Immature natural killer cell (primary cell): Measurements from ENCODE around the gene FMN2. TPM values are rescaled to one million over a fixed set of nuclear protein-coding genes. Genes with fewer than 3 reads are reported as not detected.
"Not testable (repeated sequence)": the region's sequence is repeated elsewhere in the genome, so short reads cannot be mapped to it uniquely, and the experiment has no call there.

Experiments used
- DNase-seq, 3 donors: peaks; one replicate each; pipeline ENCODE4 v3.0.0; 2022; ENCODE audit warnings: mixed read lengths in 1 of 3
- H3K27ac Mint-ChIP-seq, 6 donors: one replicate each; pipeline ENCODE4 v1.8.0; 2020; ENCODE audit warnings: mixed read lengths in 6 of 6, mild to moderate bottlenecking in 5 of 6, inconsistent platforms in 4 of 6, moderate library complexity in 3 of 6
- H3K27me3 Mint-ChIP-seq, 3 donors: one replicate each; pipeline ENCODE4 v1.8.0; 2020 to 2021; ENCODE audit warnings: low read depth in 3 of 3, mild to moderate bottlenecking in 3 of 3, mixed read lengths in 3 of 3, moderate library complexity in 3 of 3, inconsistent platforms in 1 of 3
- H3K36me3 Mint-ChIP-seq, 3 donors: one replicate each; pipeline ENCODE4 v1.8.0; 2020; ENCODE audit warnings: mixed read lengths in 3 of 3, inconsistent platforms in 2 of 3, mild to moderate bottlenecking in 2 of 3
- H3K4me1 Mint-ChIP-seq, 2 donors: one replicate each; pipeline ENCODE4 v1.8.0; 2020; ENCODE audit warnings: inconsistent platforms in 2 of 2, mild to moderate bottlenecking in 2 of 2, mixed read lengths in 2 of 2, moderate library complexity in 1 of 2
- H3K4me3 Mint-ChIP-seq, 5 donors: one replicate each; pipeline ENCODE4 v1.8.0; 2020; ENCODE audit warnings: mild to moderate bottlenecking in 5 of 5, mixed read lengths in 5 of 5, inconsistent platforms in 3 of 5, moderate library complexity in 3 of 5
- H3K9me3 Mint-ChIP-seq, 6 donors: one replicate each; pipeline ENCODE4 v1.8.0; 2020; ENCODE audit warnings: mild to moderate bottlenecking in 6 of 6, mixed read lengths in 6 of 6, inconsistent platforms in 4 of 6, moderate library complexity in 3 of 6
- polyA plus RNA-seq, 3 donors: library from polyadenylated mRNA; unstranded; fragments of 300-500 nt; fragmentation: Illumina TruSeq; gene quantifications; one replicate each; pipeline ENCODE4 v1.2.3, GENCODE V29; 2021

Gene FMN2
- polyA plus RNA-seq, 3 donors from 2014 or later, result not detected

GRCh38 chr1:240312872-240313271 lies 221.2 kb downstream of the FMN2 start:
- no peaks in the 10 kb centered on the region for H3K36me3 Mint-ChIP-seq
- no peaks in the 10 kb centered on the region for H3K27me3 Mint-ChIP-seq
- no peak overlapping the region for H3K4me3 Mint-ChIP-seq
- no peak overlapping the region for H3K27ac Mint-ChIP-seq
- H3K9me3 Mint-ChIP-seq, result peaks cover 0 to 6% (median 0%) of the 10 kb centered on the region in 6 donors
- DNase-seq, result no peak
- H3K4me1 Mint-ChIP-seq, result no peaks in the 10 kb centered on the region

- Mint-ChIP-seq H3K27ac (no peak overlapping the region), H3K4me3 (no peak overlapping the region), H3K9me3 (peaks cover 0 to 17% (median 0%) of the 10 kb centered on the region in 6 donors), H3K4me1 (no peaks in the 10 kb centered on the region), H3K27me3 (no peaks in the 10 kb centered on the region), H3K36me3 (no peaks in the 10 kb centered on the region)
- DNase-seq, result no peak
These were observed 223.4 kb downstream of the FMN2 start for GRCh38 chr1:240314845-240315801.

DNA sequence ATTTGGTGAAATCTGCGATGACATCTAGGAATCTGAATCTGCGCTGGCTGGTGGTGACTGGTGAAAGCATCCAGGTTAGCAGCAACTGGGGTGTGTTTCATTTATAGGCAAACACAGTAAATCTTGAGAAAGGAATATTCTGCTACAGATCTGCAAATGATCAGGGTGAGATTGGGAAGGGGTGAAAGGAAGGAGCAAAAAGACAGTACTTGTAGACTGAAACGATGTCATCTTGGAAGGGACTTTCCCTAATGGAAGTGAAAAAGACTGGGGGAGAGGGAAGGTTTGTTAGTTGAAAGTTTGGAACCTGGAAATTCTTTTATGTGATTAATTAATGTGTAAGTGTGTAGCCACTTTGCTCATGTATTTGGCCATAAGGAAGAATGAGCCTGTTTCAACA lies 228.3 kb downstream of the FMN2 start:
- H3K27ac Mint-ChIP-seq, result no peak overlapping the region
- no peaks in the 10 kb centered on the region for H3K36me3 Mint-ChIP-seq
- peaks cover 0 to 2% (median 2%) of the 10 kb centered on the region in 3 donors for H3K27me3 Mint-ChIP-seq
- H3K9me3 Mint-ChIP-seq, result peaks cover 0 to 28% (median 6%) of the 10 kb centered on the region in 6 donors
- no peak overlapping the region for H3K4me3 Mint-ChIP-seq
- DNase-seq, result no peak
- no peaks in the 10 kb centered on the region for H3K4me1 Mint-ChIP-seq

DNA sequence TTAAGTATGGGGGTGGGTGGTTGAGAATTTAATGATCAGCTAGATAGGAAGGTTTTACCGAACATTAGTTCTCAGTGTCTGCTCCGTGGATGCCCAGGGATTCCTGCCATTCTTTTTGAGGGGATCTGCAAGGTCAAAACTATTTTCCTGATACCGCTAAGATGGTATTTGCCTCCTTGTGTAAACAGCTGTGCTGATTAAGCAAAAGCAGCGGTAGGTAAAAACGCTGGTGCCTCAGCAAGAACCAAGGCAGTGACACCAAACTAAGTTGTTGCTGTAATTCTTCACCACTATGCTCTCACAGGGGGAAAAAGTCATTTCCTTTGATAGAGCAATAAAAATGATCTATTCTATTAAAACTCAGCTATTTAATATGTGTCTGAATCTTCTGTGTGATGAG lies 229.0 kb downstream of the FMN2 start:
- H3K27ac Mint-ChIP-seq, result no peak overlapping the region
- no peak for DNase-seq
- H3K4me1 Mint-ChIP-seq, result no peaks in the 10 kb centered on the region
- peaks cover 0 to 28% (median 6%) of the 10 kb centered on the region in 6 donors for H3K9me3 Mint-ChIP-seq
- H3K27me3 Mint-ChIP-seq, result peaks cover 0 to 2% (median 2%) of the 10 kb centered on the region in 3 donors
- no peak overlapping the region for H3K4me3 Mint-ChIP-seq
- no peaks in the 10 kb centered on the region for H3K36me3 Mint-ChIP-seq

DNA sequence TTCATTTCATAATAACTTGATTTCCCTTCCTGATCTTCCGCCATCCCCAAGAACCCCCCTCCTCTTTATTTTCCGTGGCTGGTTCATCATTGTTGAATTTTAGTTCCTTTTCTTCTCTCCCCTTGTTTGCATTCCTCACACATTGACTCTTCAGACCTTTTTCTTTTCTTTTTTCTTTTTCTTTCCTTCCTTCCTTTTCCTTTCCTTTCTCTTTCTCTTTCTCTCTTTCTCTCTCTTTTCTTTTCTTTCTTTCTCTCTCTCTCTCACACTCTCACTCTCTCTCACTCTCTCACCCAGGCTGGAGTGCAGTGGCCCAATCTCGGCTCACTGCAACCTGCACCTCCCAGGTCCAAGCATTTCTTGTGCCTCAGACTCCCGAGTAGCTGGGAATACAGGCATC lies 231.3 kb downstream of the FMN2 start:
- H3K4me1 Mint-ChIP-seq, result no peaks in the 10 kb centered on the region
- no peaks in the 10 kb centered on the region for H3K36me3 Mint-ChIP-seq
- DNase-seq, result no peak
- H3K27ac Mint-ChIP-seq, result no peak overlapping the region
- no peak overlapping the region for H3K4me3 Mint-ChIP-seq
- peaks cover 0 to 2% (median 2%) of the 10 kb centered on the region in 3 donors for H3K27me3 Mint-ChIP-seq
- H3K9me3 Mint-ChIP-seq, result peaks cover 0 to 22% (median 8%) of the 10 kb centered on the region in 6 donors

DNA sequence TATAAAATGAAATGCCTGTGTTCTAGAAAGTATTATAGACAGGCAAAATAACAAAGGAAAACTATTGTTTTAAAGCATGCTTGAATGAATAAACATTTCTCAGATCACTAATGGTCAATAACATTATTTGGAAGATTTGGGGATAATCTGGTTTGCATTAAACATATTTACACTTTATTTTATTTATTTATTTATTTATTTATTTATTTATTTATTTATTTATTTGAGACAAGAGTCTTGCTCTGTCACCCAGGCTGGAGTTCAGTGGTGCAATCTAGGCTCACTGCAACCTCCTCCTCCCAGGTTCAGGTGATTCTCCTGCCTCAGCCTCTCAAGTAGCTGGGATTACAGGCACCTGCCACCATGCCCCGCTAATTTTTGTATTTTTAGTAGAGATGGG lies 236.7 kb downstream of the FMN2 start:
- H3K27ac Mint-ChIP-seq, H3K4me1 Mint-ChIP-seq, H3K4me3 Mint-ChIP-seq, DNase-seq, H3K36me3 Mint-ChIP-seq, H3K27me3 Mint-ChIP-seq: not testable (repeated sequence)
- H3K9me3 Mint-ChIP-seq, result peaks cover 0 to 12% (median 4%) of the 10 kb centered on the region in 6 donors

- H3K4me1 Mint-ChIP-seq, result no peaks in the 10 kb centered on the region
- H3K4me3 Mint-ChIP-seq, result no peak overlapping the region
- no peak overlapping the region for H3K27ac Mint-ChIP-seq
- H3K9me3 Mint-ChIP-seq, result peaks cover 0 to 5% (median 0%) of the 10 kb centered on the region in 6 donors
- peaks cover 0 to 2% (median 0%) of the 10 kb centered on the region in 3 donors for H3K27me3 Mint-ChIP-seq
- no peaks in the 10 kb centered on the region for H3K36me3 Mint-ChIP-seq
- DNase-seq, result no peak
These were observed 237.8 kb downstream of the FMN2 start for GRCh38 chr1:240329443-240329842.

DNA sequence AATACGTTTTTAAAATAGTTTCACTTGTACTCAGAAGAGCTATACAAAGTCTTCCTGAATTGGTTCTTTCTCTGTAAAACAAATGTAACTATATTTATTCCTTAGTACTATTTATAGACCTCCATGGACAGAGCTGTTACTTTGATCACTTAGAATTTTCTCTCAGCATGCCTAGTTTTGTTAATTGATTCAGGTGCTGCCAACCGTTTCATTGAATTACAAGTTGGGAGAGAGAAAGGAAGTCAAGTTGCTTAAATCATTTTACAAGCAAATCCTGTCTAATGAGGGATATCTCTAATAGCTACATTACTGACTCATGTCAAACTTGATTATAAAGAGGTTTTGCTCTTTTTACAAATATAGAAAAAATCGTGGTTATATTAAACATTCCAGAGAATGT lies 241.0 kb downstream of the FMN2 start:
- no peaks in the 10 kb centered on the region for H3K36me3 Mint-ChIP-seq

DNA sequence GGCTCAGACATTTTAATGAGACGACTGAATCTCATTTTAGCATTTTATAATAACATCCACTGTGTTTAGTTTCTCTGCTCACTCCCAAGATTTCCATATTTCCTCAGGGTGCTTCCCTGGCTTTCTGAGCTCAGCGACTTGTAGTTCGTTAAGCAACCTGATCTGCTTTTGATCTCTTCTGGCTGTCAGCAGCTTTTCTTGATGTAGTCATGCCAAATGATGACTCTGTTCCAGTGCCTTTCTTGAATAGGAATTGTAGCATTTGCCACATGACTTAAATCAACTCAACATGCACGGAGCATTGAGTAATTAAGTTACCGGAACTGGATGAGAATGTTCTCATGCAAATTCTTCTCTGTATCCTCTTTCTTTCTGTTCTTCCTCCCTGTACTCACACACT lies 246.1 kb downstream of the FMN2 start:
- H3K27ac Mint-ChIP-seq, result no peak overlapping the region
- H3K4me1 Mint-ChIP-seq, result no peaks in the 10 kb centered on the region
- DNase-seq, result no peak
- H3K27me3 Mint-ChIP-seq, result peaks cover 0 to 3% (median 0%) of the 10 kb centered on the region in 3 donors
- H3K9me3 Mint-ChIP-seq, result peaks cover 0 to 4% (median 0%) of the 10 kb centered on the region in 6 donors
- H3K36me3 Mint-ChIP-seq, result no peaks in the 10 kb centered on the region
- H3K4me3 Mint-ChIP-seq, result no peak overlapping the region

More for the DNA sequence above, 241.0 kb downstream of the FMN2 start:
- Mint-ChIP-seq H3K4me1 (no peaks in the 10 kb centered on the region), H3K27me3 (peaks cover 0 to 2% (median 0%) of the 10 kb centered on the region in 3 donors), H3K9me3 (no peaks in the 10 kb centered on the region), H3K4me3 (no peak overlapping the region), H3K27ac (no peak overlapping the region)
- no peak for DNase-seq

DNA sequence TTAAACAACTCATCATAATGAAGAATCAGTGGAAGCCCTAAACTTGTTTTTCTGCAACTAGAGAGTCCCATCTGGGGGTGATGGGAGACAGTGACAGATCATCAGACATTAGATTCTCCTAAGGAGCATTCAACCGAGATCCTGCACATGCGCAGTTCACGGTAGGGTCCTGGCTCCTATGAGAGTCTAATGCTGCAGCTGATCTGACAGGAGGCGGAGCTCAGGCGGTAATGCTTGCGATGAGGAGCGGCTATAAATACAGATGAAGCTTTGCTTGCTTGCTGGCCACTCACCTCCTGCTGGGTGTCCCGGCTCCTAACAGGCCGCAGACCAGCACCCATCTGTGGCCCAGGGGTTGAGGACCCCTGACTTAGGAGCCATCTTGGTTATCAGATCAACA lies 247.2 kb downstream of the FMN2 start:
- H3K27me3 Mint-ChIP-seq, result peaks cover 0 to 3% (median 3%) of the 10 kb centered on the region in 3 donors
- no peak overlapping the region for H3K4me3 Mint-ChIP-seq
- DNase-seq, result no peak

DNA sequence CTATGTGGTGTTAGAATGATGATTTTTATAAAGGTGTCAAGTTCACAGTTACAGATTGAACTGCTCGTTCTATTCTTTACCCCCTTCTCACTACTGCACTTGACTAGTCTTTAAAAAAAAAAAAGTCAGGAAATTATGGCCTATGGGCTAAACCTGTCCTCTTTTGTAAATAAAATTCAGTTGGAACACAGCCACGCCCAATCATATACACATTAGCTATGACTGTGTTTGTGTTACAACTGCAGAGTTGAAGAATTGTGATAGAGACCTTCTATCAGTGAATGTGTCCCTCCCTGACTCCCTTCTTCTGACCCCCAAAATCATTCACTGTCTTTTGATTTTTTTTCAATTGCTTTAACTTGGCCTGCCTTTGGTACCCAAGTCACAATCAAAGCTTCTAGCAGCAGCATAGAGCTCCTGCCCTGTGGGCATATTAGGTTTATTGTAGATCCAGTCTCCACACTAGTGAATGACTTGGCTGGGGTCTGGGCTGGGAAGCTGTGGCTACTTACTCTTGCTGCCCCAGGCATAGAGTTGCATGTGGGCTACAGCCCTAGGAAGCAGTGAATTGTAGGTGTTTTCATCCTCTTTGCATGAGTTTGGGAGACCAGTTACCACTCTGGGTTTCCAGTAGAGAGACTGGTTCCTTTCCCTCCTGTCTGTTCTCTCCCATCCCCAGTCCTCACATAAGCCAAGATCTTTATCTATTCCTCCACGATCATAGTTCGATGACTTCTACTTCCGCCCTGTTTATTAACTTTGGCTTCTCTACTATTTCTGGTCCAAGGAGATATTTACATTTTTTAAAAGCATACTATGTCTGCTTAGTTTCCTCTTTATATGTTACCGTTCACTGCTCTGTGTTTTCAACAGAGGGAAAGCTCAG lies 249.9 kb downstream of the FMN2 start:
- H3K4me3 Mint-ChIP-seq, result no peak overlapping the region
- peaks cover 0 to 8% (median 0%) of the 10 kb centered on the region in 6 donors for H3K9me3 Mint-ChIP-seq
- H3K27me3 Mint-ChIP-seq, result peaks cover 0 to 3% (median 3%) of the 10 kb centered on the region in 3 donors
- DNase-seq, result no peak
- H3K27ac Mint-ChIP-seq, result no peak overlapping the region
- H3K4me1 Mint-ChIP-seq, result no peaks in the 10 kb centered on the region
- H3K36me3 Mint-ChIP-seq, result no peaks in the 10 kb centered on the region

More for the DNA sequence above, 247.2 kb downstream of the FMN2 start:
- Mint-ChIP-seq H3K4me1 (no peaks in the 10 kb centered on the region), H3K36me3 (no peaks in the 10 kb centered on the region), H3K9me3 (peaks cover 0 to 6% (median 0%) of the 10 kb centered on the region in 6 donors), H3K27ac (no peak overlapping the region)

DNA sequence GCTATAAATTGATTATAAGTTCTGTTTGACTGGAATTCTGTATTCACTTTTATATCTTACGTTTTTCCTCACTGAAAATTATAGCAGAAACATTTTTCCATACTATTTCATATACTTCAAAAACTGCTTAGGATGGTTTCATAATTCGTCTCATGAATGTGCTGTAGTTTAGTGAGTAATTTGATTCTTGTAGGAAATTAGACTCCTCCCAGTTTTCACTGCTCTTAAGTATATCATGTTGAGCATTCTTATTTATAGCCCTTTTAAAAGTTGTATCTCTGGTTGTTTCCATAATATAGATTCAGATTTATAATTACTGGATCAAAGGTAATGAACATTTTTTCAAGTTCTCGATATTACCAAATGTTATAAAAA lies 250.6 kb downstream of the FMN2 start:
- Mint-ChIP-seq H3K4me1 (no peaks in the 10 kb centered on the region), H3K27ac (no peak overlapping the region), H3K4me3 (no peak overlapping the region), H3K36me3 (no peaks in the 10 kb centered on the region), H3K27me3 (peaks cover 0 to 3% (median 3%) of the 10 kb centered on the region in 3 donors), H3K9me3 (peaks cover 0 to 8% (median 0%) of the 10 kb centered on the region in 6 donors)
- no peak for DNase-seq

- Mint-ChIP-seq H3K4me3 (no peak overlapping the region), H3K27me3 (peaks cover 0 to 3% (median 3%) of the 10 kb centered on the region in 3 donors), H3K4me1 (no peaks in the 10 kb centered on the region), H3K27ac (no peak overlapping the region), H3K36me3 (no peaks in the 10 kb centered on the region), H3K9me3 (peaks cover 0 to 8% (median 0%) of the 10 kb centered on the region in 6 donors)
- DNase-seq, result no peak
These were observed 251.4 kb downstream of the FMN2 start for GRCh38 chr1:240343045-240343444.

DNA sequence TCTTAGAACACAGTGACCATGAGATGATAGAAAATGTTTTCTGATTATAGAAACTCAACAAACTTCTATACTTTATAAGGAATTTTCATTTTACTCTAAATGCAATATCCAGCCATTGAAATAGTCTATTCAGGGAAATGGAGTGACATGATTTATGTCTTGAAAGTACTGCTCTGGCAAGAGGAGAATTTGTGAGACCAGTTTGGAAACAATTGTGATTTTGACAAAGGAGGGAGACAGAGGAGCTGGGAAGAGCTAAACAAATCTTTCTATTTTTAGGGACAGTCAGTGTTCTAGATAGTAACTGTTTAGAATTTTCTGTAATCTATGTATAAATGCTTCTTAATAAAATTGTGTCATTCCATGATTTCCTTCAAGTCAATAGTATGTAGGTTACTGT lies 252.3 kb downstream of the FMN2 start:
- Mint-ChIP-seq H3K9me3 (peaks cover 0 to 5% (median 0%) of the 10 kb centered on the region in 6 donors), H3K36me3 (no peaks in the 10 kb centered on the region), H3K27ac (no peak overlapping the region), H3K27me3 (peaks cover 0 to 3% (median 3%) of the 10 kb centered on the region in 3 donors), H3K4me1 (no peaks in the 10 kb centered on the region), H3K4me3 (no peak overlapping the region)
- no peak for DNase-seq
